Fibroblast of peridontal ligament (primary cell): ENCODE results near the gene UBLCP1.
A peak's percentile ranks its signal among the peaks of the same experiment; 100 is the strongest.
"Not testable (repeated sequence)": the region's sequence is repeated elsewhere in the genome, so short reads cannot be mapped to it uniquely, and the experiment has no call there.

Source experiments
- DNase-seq: peaks from one replicate; pipeline ENCODE4 v3.0.0-alpha.2; 2010; ENCODE audit errors: extremely low read depth

Gene UBLCP1

GRCh38 chr5:159262859-159263568 is at the start of gene UBLCP1:
Gene UBLCP1, plus strand, starts transcription at chr5:159263290. Its CDS starts 5,626 bp downstream, at chr5:159268916.
- DNase-seq: peak; percentile 79

GRCh38 chr5:159214486-159215271 is 48.4 kb upstream of the UBLCP1 start:
- DNase-seq: no peak

GRCh38 chr5:159215886-159216285 is 47.2 kb upstream of the UBLCP1 start:
- no peak for DNase-seq

GRCh38 chr5:159216454-159216853 is 46.6 kb upstream of the UBLCP1 start:
- no peak for DNase-seq

- DNase-seq: no peak
These were observed 45.9 kb upstream of the UBLCP1 start for GRCh38 chr5:159217236-159217635.

GRCh38 chr5:159218595-159219023 is 44.5 kb upstream of the UBLCP1 start:
- DNase-seq: peak; percentile 77

- no peak for DNase-seq
These were observed 42.9 kb upstream of the UBLCP1 start for GRCh38 chr5:159220206-159220605.

GRCh38 chr5:159223469-159223868 is 39.6 kb upstream of the UBLCP1 start:
- DNase-seq: no peak

GRCh38 chr5:159224471-159224870 is 38.6 kb upstream of the UBLCP1 start:
- no peak for DNase-seq

- DNase-seq: no peak
These were observed 36.6 kb upstream of the UBLCP1 start for GRCh38 chr5:159226451-159226850.

- no peak for DNase-seq
These were observed 35.6 kb upstream of the UBLCP1 start for GRCh38 chr5:159227452-159227851.

GRCh38 chr5:159228097-159228496 is 35.0 kb upstream of the UBLCP1 start:
- DNase-seq: not testable (repeated sequence)

GRCh38 chr5:159230657-159231056 is 32.4 kb upstream of the UBLCP1 start:
- no peak for DNase-seq

GRCh38 chr5:159231167-159231566 is 31.9 kb upstream of the UBLCP1 start:
- DNase-seq: peak; percentile 54

- not testable (repeated sequence) for DNase-seq
These were observed 27.1 kb upstream of the UBLCP1 start for GRCh38 chr5:159235871-159236520.

GRCh38 chr5:159240301-159240870 is 22.7 kb upstream of the UBLCP1 start:
- DNase-seq: peak; percentile 20

GRCh38 chr5:159241946-159242552 is 21.0 kb upstream of the UBLCP1 start:
- no peak for DNase-seq

GRCh38 chr5:159242656-159243055 is 20.4 kb upstream of the UBLCP1 start:
- no peak for DNase-seq

GRCh38 chr5:159243385-159243784 is 19.7 kb upstream of the UBLCP1 start:
- no peak for DNase-seq

- DNase-seq: no peak
These were observed 18.9 kb upstream of the UBLCP1 start for GRCh38 chr5:159244163-159244562.

GRCh38 chr5:159244890-159245289 is 18.2 kb upstream of the UBLCP1 start:
- DNase-seq: no peak

- no peak for DNase-seq
These were observed 13.9 kb upstream of the UBLCP1 start for GRCh38 chr5:159249158-159249557.
